ENCODE results near the gene TSPAN12.
A peak's percentile ranks its signal among the peaks of the same experiment; 100 is the strongest.

DNA sequence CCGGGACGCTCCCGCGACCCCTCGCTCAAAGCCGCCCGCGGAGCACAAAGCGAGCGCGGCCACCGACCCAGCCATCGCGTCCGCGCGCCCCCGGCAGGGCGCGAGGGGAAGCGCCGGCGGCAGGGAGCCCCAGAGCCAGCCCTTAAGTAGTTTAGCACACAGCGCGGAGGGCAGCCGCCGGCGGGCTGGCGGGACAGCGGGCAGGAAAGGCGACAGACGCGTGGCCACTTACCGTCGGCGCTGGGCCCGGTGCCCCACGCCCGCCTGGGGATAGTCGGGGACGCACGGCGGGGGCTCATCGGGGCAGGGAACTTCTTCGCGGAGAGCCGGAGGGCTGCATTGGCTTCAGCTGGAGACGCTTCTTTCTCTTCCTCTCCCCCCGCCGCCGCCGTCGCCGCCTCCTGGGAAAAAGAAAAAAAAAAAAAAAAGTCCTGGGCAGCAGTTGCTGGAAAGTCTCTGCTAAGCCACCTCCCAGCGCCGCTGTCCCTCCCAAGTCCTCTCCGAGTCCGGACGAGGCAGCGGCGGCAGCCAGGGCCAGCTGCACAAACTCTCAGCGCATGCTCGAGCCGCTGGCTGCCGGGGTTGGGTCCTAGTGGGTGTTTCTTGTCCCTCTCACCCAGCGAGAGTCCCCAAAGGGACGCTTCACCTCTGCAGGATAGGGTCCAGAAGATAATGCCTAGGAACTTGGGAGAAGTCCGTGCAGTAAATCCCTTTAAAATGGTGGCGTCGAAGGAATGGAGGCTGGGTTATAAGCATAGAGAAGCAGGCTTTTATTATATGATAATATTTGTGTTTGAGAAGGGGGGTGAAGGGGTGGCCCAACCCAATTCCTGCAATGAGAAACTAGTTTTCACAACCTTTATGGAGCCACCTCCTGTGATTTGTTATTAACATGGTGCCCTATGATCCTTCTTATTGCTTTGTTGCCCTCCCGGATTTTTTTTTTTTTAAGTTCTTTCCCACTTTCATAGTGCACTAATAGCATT is at the start of gene TSPAN12:
- TF ChIP-seq POLR2A (IDR thresholded peaks at IDR 0.05; ENCODE audit: low read depth, low read length) = peak; percentile 31
- TF ChIP-seq, protein P1, sequence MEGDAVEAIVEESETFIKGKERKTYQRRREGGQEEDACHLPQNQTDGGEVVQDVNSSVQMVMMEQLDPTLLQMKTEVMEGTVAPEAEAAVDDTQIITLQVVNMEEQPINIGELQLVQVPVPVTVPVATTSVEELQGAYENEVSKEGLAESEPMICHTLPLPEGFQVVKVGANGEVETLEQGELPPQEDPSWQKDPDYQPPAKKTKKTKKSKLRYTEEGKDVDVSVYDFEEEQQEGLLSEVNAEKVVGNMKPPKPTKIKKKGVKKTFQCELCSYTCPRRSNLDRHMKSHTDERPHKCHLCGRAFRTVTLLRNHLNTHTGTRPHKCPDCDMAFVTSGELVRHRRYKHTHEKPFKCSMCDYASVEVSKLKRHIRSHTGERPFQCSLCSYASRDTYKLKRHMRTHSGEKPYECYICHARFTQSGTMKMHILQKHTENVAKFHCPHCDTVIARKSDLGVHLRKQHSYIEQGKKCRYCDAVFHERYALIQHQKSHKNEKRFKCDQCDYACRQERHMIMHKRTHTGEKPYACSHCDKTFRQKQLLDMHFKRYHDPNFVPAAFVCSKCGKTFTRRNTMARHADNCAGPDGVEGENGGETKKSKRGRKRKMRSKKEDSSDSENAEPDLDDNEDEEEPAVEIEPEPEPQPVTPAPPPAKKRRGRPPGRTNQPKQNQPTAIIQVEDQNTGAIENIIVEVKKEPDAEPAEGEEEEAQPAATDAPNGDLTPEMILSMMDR (IDR thresholded peaks at IDR 0.05; ENCODE audit: extremely low read depth in 1 of 2, insufficient read depth in 1 of 2, low read depth in 1 of 2, low read length in 2 of 2) = peak; percentile 67 to 76

Data from endothelial cell of umbilical vein (primary cell).